ENCODE measurements around the gene SNRNP70.

SNRNP70 gene

GRCh38 chr19:49157445-49158224 lies 72.4 kb downstream of the SNRNP70 start, which contains the start of gene TRPM4:
TRPM4 (plus strand) TSS chr19:49157792; CDS start chr19:49157867, 75 bp downstream.
- no peak for TF ChIP-seq CTCF (IDR thresholded peaks at IDR 0.05; ENCODE audit: extremely low read depth, insufficient read depth, missing control alignments)
- DNase-seq (ENCODE audit: low spot score): no peak
- in situ Hi-C loops (cut with MboI; ENCODE audit: low pct_unique_long_range_greater_than_20kb, low sequenced_read_pairs, unreplicated experiment): no loop called here
